AG04450 (cell line): ENCODE measurements around the gene ACTR3. TPM values are rescaled to one million over a fixed set of nuclear protein-coding genes. Genes with fewer than 3 reads are reported as not detected.

ENCODE experiments used
- CTCF ChIA-PET: fragments of 300-600, 350-600 bp; formaldehyde crosslinking; extraction: SDS; loops from one replicate; lab custom pipeline; 2022; ENCODE audit warnings: antibody characterized with exemption, inconsistent platforms; lab: Charles Lee
- POLR2A ChIA-PET: fragments of 350-600 bp; formaldehyde crosslinking; extraction: SDS; loops from one replicate; lab custom pipeline; 2021; ENCODE audit warnings: antibody characterized with exemption, inconsistent platforms; lab: Yijun Ruan, JAX
- DNase-seq: peaks from one replicate; pipeline ENCODE4 v3.0.0-alpha.2; 2011; ENCODE audit warnings: low read depth, low spot score
- H3K27ac ChIP-seq: one replicate; pipeline ENCODE4 v1.5.1; 2012; ENCODE audit warnings: low read depth, low read length, control low read depth
- H3K27me3 ChIP-seq: one replicate; pipeline ENCODE4 v1.6.0; 2012; ENCODE audit warnings: low read length; ENCODE audit not compliant: control insufficient read depth, insufficient read depth
- H3K4me3 ChIP-seq: 2 replicates; pipeline ENCODE4 v1.5.1; 2011; ENCODE audit warnings: mild to moderate bottlenecking, low read depth, low read length, control low read depth
- H3K9me3 ChIP-seq: 2 replicates; pipeline ENCODE4 v1.5.1; 2012; ENCODE audit warnings: low read length; ENCODE audit not compliant: control insufficient read depth, insufficient read depth
- CTCF ChIP-seq: IDR thresholded peaks from 2 replicates; pipeline ENCODE4 v1.5.1; 2011; ENCODE audit warnings: low read depth, low read length, control low read depth, inconsistent platforms
- polyA plus RNA-seq: library from polyadenylated mRNA; depleted of rRNA; stranded (reverse); fragments of >200 nt; gene quantifications from 2 replicates; pipeline ENCODE4 v1.2.3, GENCODE V29; 2011

ACTR3 gene
- polyA plus RNA-seq, 1 experiment: 536 TPM

- no peaks in the 10 kb centered on the region for H3K27me3 ChIP-seq
- POLR2A ChIA-PET: no interaction called here
- CTCF ChIA-PET: interaction anchor here (1.2 kb wide), 1 partner anchor 133 kb away, joined by 4 read pairs; no protein-coding TSS in a partner anchor
- H3K4me3 ChIP-seq: no peak overlapping the region
- no peaks in the 10 kb centered on the region for H3K9me3 ChIP-seq
- no peak for DNase-seq
- TF ChIP-seq CTCF: no peak
- no peak overlapping the region for H3K27ac ChIP-seq
Measured at GRCh38 chr2:113846429-113846828, 43.5 kb upstream of the ACTR3 start.

GRCh38 chr2:113847144-113847543 is 42.7 kb upstream of the ACTR3 start:
- no peaks in the 10 kb centered on the region for H3K27me3 ChIP-seq
- TF ChIP-seq CTCF: no peak
- H3K9me3 ChIP-seq: no peaks in the 10 kb centered on the region
- no peak overlapping the region for H3K27ac ChIP-seq
- no peak overlapping the region for H3K4me3 ChIP-seq
- no peak for DNase-seq
- ChIA-PET POLR2A (no interaction called here), CTCF (interaction anchor here (1.2 kb wide), 1 partner anchor 132 kb away, joined by 4 read pairs; no protein-coding TSS in a partner anchor)

GRCh38 chr2:113848758-113849415 is 41.0 kb upstream of the ACTR3 start:
- POLR2A ChIA-PET: no interaction called here
- TF ChIP-seq CTCF: no peak
- no peaks in the 10 kb centered on the region for H3K9me3 ChIP-seq
- H3K27ac ChIP-seq: no peak overlapping the region
- no peaks in the 10 kb centered on the region for H3K27me3 ChIP-seq
- CTCF ChIA-PET: no interaction called here
- no peak overlapping the region for H3K4me3 ChIP-seq
- DNase-seq: no peak

- Histone ChIP-seq H3K27ac (no peak overlapping the region), H3K4me3 (no peak overlapping the region), H3K9me3 (no peaks in the 10 kb centered on the region), H3K27me3 (no peaks in the 10 kb centered on the region)
- no peak for DNase-seq
- ChIA-PET POLR2A (interaction anchor here (0.9 kb wide), 1 partner anchor 32 kb away, joined by 5 read pairs; no protein-coding TSS in a partner anchor), CTCF (interaction anchor here (0.6 to 1.2 kb wide), 4 partner anchors 93 to 700 kb away, joined by 3 to 4 read pairs (median 4); no protein-coding TSS in a partner anchor)
- no peak for TF ChIP-seq CTCF
Measured at GRCh38 chr2:113850687-113851086, 39.2 kb upstream of the ACTR3 start.

- Histone ChIP-seq H3K27me3 (no peaks in the 10 kb centered on the region), H3K4me3 (no peak overlapping the region), H3K9me3 (no peaks in the 10 kb centered on the region), H3K27ac (no peak overlapping the region)
- ChIA-PET CTCF (interaction anchor here (0.6 to 1.2 kb wide), 3 partner anchors 92 to 329 kb away, joined by 3 to 4 read pairs (median 4); no protein-coding TSS in a partner anchor), POLR2A (no interaction called here)
- no peak for TF ChIP-seq CTCF
- no peak for DNase-seq
Measured at GRCh38 chr2:113851640-113852039, 38.2 kb upstream of the ACTR3 start.
